GM20000 (cell line): ENCODE results near the gene SUPT4H1.

Experiments used
- DNase-seq: peaks from one replicate; pipeline ENCODE4 v3.0.0; 2012; ENCODE audit warnings: low spot score
- TF ChIP-seq, protein P1 (sequence below): IDR thresholded peaks from 2 replicates; pipeline ENCODE4 v1.5.1; 2012; ENCODE audit warnings: mild to moderate bottlenecking, control low read depth; ENCODE audit errors: extremely low read depth, missing control alignments

SUPT4H1 gene

GRCh38 chr17:58324409-58325288, 27.4 kb downstream of the SUPT4H1 start:
- TF ChIP-seq, protein P1, sequence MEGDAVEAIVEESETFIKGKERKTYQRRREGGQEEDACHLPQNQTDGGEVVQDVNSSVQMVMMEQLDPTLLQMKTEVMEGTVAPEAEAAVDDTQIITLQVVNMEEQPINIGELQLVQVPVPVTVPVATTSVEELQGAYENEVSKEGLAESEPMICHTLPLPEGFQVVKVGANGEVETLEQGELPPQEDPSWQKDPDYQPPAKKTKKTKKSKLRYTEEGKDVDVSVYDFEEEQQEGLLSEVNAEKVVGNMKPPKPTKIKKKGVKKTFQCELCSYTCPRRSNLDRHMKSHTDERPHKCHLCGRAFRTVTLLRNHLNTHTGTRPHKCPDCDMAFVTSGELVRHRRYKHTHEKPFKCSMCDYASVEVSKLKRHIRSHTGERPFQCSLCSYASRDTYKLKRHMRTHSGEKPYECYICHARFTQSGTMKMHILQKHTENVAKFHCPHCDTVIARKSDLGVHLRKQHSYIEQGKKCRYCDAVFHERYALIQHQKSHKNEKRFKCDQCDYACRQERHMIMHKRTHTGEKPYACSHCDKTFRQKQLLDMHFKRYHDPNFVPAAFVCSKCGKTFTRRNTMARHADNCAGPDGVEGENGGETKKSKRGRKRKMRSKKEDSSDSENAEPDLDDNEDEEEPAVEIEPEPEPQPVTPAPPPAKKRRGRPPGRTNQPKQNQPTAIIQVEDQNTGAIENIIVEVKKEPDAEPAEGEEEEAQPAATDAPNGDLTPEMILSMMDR: no peak
- DNase-seq: no peak

DNA sequence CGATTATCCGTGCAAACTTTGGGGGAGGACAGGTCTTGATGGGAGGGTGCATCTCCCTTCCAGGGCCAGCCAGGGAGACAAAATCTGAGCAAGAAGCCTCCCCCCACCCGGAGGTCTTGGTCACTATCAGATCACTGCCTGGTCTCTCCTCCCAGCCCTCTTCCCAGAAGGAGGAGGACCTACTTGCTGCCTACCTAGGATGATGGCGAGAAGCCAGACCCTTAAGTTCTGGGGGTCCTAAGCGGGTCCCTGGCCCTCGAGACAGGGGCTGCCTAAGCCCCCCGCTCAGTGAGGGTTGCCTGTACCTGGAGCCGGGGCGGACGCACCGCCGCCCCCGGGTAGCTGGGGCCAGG, 28.0 kb downstream of the SUPT4H1 start:
- no peak for DNase-seq
- TF ChIP-seq, protein P1: no peak

GRCh38 chr17:58323366-58324055, 28.5 kb downstream of the SUPT4H1 start:
- TF ChIP-seq, protein P1: no peak
- DNase-seq: no peak

DNA sequence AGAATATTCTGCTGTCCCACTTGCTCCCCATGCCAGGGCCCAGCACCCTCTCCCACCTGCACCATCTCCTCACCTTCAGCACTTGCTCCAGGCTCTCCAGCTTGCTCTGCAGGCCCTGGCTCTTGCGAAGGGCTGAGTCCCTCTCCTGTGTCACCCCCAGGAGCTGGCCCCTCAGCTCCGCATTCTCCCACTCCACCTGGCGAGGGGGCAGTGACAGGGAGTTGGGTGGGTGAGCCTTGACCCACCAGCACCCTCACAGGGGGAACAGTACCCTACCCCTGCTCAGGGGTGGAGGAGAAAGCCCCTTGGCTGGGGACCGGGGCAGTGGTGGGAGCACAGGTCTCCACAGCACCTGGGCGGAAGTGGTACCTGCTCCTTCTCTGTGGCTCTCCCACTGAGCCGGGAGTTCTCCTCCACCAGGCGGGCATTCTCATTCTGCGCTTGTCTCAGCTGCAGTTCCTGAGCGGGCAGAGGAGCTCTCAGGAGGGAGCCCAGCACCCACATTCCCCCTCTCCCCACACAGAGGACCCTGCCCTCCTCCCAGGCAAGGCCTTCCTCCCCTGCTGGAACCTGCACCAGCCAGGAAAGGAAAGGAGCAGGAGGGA, 29.3 kb downstream of the SUPT4H1 start:
- DNase-seq: no peak
- TF ChIP-seq, protein P1: no peak

DNA sequence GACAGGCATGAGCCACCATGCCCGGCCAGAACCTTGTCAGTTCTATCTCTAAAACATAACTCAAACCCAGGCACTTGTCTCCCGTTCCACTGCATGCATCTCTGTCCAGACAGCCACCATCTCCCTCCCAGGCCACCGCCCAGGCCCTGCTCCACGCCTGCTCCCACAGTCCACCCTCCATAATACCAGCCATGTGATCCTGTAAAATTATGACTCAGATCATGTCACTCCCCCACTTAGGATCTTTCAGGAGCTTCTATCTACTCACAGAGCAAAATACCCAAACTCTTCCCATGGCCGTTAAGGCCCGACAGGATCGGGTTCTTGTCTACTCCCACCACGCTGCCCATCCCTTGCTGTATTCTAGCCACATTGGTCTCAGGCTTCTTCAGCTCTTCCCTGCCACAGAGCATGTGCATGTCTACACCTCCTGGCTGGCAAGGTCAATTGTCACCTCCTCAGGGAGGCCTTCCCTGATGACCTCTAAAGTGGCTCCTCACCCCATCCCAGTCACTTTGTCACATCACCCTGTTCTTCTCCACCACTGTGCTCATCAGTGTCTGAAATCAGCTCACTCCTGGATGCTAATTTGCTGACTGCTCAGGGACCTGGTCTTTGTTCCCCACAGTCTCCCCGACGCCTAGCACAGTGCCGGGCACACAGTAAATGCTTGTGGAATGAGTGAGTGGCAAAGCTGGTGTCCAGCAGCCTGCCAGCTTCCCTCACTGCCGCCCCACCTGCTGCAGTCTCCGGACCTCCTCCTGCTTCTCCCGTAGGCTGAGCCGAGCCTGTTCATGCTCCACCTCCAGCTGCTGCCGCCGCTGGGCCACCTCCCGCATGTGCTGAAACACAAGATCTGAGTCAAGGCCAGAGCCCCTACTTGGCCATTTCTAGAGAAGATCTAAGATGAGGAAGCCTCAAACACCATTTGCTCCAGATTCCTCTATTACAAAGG, 30.2 kb downstream of the SUPT4H1 start:
- DNase-seq: no peak
- TF ChIP-seq, protein P1: no peak

DNA sequence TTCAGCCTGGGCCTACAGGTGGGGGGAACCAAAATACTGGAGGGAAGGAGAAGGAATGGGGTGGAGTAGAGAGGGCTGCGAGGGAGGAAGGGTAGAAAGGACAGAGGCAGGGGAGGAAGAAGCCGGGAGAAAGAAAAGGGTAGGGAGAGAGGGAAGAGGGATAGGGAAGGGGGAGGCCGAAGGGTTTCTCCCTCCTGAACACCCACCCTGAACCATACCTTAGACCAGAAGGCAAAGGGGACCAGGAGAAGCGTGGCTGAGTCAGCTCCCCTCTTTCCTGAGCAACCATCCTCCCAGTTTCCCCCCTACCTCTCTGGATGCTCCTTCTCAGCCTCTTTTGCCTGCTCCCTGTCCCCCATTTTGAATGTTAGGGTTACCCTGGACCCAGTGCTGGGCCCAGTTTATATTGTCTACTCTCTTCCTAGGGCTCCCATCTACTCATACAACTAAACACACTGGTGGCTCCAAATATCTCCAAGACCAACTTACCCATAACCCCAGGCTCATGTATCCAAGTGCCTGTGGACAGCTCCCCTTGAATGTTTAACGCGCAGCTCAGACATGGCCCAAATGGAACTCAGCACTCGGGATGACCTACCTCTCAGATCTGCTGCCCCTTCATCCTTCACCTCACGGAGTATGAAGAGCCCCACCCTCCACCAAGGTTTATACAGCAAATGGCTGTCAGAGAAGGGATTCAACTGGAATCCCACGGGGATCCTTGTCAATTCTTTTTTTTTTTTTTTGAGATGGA, 31.3 kb downstream of the SUPT4H1 start:
- TF ChIP-seq, protein P1: no peak

More for the DNA sequence above, 31.3 kb downstream of the SUPT4H1 start:
- no peak for DNase-seq
